ENCODE measurements around the gene COL8A1.

DNA sequence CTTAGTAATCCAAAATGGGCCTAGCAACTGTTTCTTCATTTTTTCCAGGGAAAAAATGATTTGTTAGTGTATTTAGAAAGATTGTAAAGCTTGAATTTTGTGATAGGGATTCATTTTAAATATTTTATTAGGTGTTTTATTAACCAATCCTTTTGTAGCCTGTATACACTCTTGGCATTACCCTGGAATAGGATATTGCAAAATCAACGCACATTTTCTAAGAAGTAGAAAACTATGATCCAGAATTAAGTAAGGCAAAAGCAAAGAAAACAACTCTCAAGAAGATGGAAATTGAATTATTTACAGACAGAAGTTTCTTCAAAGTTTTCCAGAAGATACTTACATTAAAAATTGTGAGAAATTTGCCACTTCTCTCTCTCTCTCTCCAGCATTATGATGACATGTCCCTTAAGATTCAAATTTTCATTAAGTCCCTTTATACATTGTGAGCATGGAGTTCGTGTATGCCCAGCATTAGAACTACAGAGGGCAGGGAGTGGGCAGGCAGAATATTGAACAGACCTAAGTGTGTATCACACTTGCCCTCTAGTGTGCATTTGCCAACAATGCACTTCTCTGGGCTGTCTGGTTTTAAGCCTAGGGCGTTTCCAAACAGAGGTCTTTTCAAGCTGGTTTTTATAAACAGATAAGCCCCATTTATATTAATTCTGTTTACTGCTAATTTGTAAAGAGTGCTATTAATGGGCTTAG, 150.8 kb downstream of the COL8A1 start:
- TF ChIP-seq, protein P1, sequence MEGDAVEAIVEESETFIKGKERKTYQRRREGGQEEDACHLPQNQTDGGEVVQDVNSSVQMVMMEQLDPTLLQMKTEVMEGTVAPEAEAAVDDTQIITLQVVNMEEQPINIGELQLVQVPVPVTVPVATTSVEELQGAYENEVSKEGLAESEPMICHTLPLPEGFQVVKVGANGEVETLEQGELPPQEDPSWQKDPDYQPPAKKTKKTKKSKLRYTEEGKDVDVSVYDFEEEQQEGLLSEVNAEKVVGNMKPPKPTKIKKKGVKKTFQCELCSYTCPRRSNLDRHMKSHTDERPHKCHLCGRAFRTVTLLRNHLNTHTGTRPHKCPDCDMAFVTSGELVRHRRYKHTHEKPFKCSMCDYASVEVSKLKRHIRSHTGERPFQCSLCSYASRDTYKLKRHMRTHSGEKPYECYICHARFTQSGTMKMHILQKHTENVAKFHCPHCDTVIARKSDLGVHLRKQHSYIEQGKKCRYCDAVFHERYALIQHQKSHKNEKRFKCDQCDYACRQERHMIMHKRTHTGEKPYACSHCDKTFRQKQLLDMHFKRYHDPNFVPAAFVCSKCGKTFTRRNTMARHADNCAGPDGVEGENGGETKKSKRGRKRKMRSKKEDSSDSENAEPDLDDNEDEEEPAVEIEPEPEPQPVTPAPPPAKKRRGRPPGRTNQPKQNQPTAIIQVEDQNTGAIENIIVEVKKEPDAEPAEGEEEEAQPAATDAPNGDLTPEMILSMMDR (conservative IDR thresholded peaks at IDR 0.05): peak; percentile 67
- TF ChIP-seq ZFX (IDR thresholded peaks at IDR 0.05): no peak

Data from C4-2B (cell line).